GM12875 (cell line): Measurements from ENCODE around the gene RIMBP3C.

ENCODE experiments used
- H3K4me3 ChIP-seq: one replicate; pipeline ENCODE4 v1.5.1; 2011; ENCODE audit warnings: low read depth, low read length, control low read depth
- CTCF ChIP-seq: IDR thresholded peaks from 2 replicates; pipeline ENCODE4 v1.5.1; 2011; ENCODE audit warnings: low read depth, mild to moderate bottlenecking, control low read depth, inconsistent platforms, low read length, moderate library complexity, borderline replicate concordance; ENCODE audit not compliant: insufficient read depth

Gene RIMBP3C

GRCh38 chr22:21579474-21579851 is 28.2 kb upstream of the RIMBP3C start:
- no peak overlapping the region for H3K4me3 ChIP-seq
- no peak for TF ChIP-seq CTCF

- no peak for TF ChIP-seq CTCF
- H3K4me3 ChIP-seq: no peak overlapping the region
These were observed 22.7 kb upstream of the RIMBP3C start for GRCh38 chr22:21573750-21574494.

- no peak overlapping the region for H3K4me3 ChIP-seq
- no peak for TF ChIP-seq CTCF
These were observed 22.1 kb upstream of the RIMBP3C start for GRCh38 chr22:21573293-21573734.

GRCh38 chr22:21571679-21572078 is 20.4 kb upstream of the RIMBP3C start:
- no peak for TF ChIP-seq CTCF
- no peak overlapping the region for H3K4me3 ChIP-seq

GRCh38 chr22:21570398-21570797 is 19.1 kb upstream of the RIMBP3C start:
- no peak for TF ChIP-seq CTCF
- no peak overlapping the region for H3K4me3 ChIP-seq

- no peak overlapping the region for H3K4me3 ChIP-seq
- no peak for TF ChIP-seq CTCF
These were observed 18.4 kb upstream of the RIMBP3C start for GRCh38 chr22:21569459-21570170.

GRCh38 chr22:21569076-21569427 is 17.8 kb upstream of the RIMBP3C start:
- peak overlapping the region; percentile 98 for H3K4me3 ChIP-seq
